ENCODE results near the gene MGAT5. TPM values are rescaled to one million over a fixed set of nuclear protein-coding genes. Genes with fewer than 3 reads are reported as not detected.

The MGAT5 gene
- total and polyA plus RNA-seq, 7 donors, result 1.1 to 7.0 (median 2.1) TPM

DNA sequence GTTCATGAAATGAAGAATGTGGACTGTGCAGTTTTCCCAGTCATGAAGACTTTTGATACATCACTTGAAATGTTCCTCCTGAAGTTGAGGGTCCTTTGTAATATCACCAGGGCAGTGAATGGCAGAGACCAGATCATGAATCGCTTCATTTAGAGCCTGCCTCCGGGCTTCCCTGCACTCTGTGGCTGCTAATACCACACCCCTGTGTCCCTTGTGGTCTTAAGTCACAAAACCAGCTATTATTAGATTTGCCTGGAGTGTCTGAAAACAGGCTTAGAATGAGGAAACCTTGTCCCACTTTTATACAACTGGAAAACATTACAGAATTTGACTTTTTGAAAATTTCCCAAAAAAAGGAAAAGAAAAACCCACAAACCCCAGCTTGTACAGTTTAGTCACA lies 147.9 kb downstream of the MGAT5 start:
- Histone ChIP-seq H3K27me3 (ENCODE audit: insufficient read depth in 3 of 3, low read length in 2 of 3) (peaks cover 0 to 1% (median 0%) of the 10 kb centered on the region in 3 donors), H3K27ac (peak overlapping the region; percentile 10), H3K36me3 (ENCODE audit: insufficient read depth in 1 of 2, low read depth in 1 of 2) (no peaks in the 10 kb centered on the region), H3K4me1 (peaks cover 5% of the 10 kb centered on the region), H3K9me3 (no peaks in the 10 kb centered on the region), H3K4me3 (no peak overlapping the region)
- 26 to 34% (median 31%) methylated on average over 2 of the region's 2 CpGs for WGBS, 3 donors
- DNase-seq (no peak), ATAC-seq (peak in 3 of 4 donors; percentile 59 to 76 (median 61))
- no peak for TF ChIP-seq CTCF (IDR thresholded peaks at IDR 0.05)
- intact Hi-C loops (cut with DNase I), result loop anchor here in 1 of 2 donors (10.0 kb wide), 1 partner anchor 157 kb away; no protein-coding TSS in a partner anchor

GRCh38 chr2:134402410-134402809 lies 148.5 kb downstream of the MGAT5 start:
- Histone ChIP-seq H3K9me3 (no peaks in the 10 kb centered on the region), H3K36me3 (ENCODE audit: insufficient read depth in 1 of 2, low read depth in 1 of 2) (no peaks in the 10 kb centered on the region), H3K4me1 (peaks cover 5% of the 10 kb centered on the region), H3K27me3 (ENCODE audit: insufficient read depth in 3 of 3, low read length in 2 of 3) (peaks cover 0 to 1% (median 0%) of the 10 kb centered on the region in 3 donors), H3K27ac (peak overlapping the region; percentile 10), H3K4me3 (no peak overlapping the region)
- intact Hi-C loops (cut with DNase I), result loop anchor here in 1 of 2 donors (10.0 kb wide), 1 partner anchor 158 kb away; no protein-coding TSS in a partner anchor
- TF ChIP-seq CTCF (IDR thresholded peaks at IDR 0.05), result no peak
- peak; percentile 31 to 65 for DNase-seq
- WGBS, 3 donors, result 2 to 13% (median 5%) methylated on average over 1 of the region's 1 CpG
- peak in 3 of 4 donors; percentile 63 to 86 (median 69) for ATAC-seq

- Histone ChIP-seq H3K36me3 (ENCODE audit: insufficient read depth in 1 of 2, low read depth in 1 of 2) (no peaks in the 10 kb centered on the region), H3K27me3 (ENCODE audit: insufficient read depth in 3 of 3, low read length in 2 of 3) (peaks cover 0 to 1% (median 0%) of the 10 kb centered on the region in 3 donors), H3K27ac (no peak overlapping the region), H3K4me1 (peaks cover 2% of the 10 kb centered on the region), H3K9me3 (no peaks in the 10 kb centered on the region), H3K4me3 (no peak overlapping the region)
- DNase-seq, result no peak
- 77 to 79% (median 79%) methylated on average over 3 of the region's 3 CpGs for WGBS, 3 donors
- no peak for TF ChIP-seq CTCF (IDR thresholded peaks at IDR 0.05)
- intact Hi-C loops (cut with DNase I), result loop anchor here in 1 of 2 donors (10.0 kb wide), 1 partner anchor 161 kb away; no protein-coding TSS in a partner anchor
- no peak for ATAC-seq
Observed at GRCh38 chr2:134405611-134406081, 151.8 kb downstream of the MGAT5 start.

- Histone ChIP-seq H3K36me3 (ENCODE audit: insufficient read depth in 1 of 2, low read depth in 1 of 2) (no peaks in the 10 kb centered on the region), H3K9me3 (no peaks in the 10 kb centered on the region), H3K27ac (no peak overlapping the region), H3K4me3 (no peak overlapping the region), H3K4me1 (no peaks in the 10 kb centered on the region), H3K27me3 (ENCODE audit: insufficient read depth in 3 of 3, low read length in 2 of 3) (peaks cover 0 to 1% (median 0%) of the 10 kb centered on the region in 3 donors)
- TF ChIP-seq CTCF (IDR thresholded peaks at IDR 0.05), result no peak
- 96 to 98% (median 97%) methylated on average over 5 of the region's 5 CpGs for WGBS, 3 donors
- ATAC-seq (no peak), DNase-seq (no peak)
- intact Hi-C loops (cut with DNase I), result loop anchor here in 1 of 2 donors (10.0 kb wide), 1 partner anchor 162 kb away; no protein-coding TSS in a partner anchor
Observed at GRCh38 chr2:134406311-134406710, 152.4 kb downstream of the MGAT5 start.

Data from psoas muscle (tissue), 8 donors.